Ishikawa (cell line): ENCODE results near the gene CEACAM8.

Experiments used
- CEBPB ChIP-seq: IDR thresholded peaks from 2 replicates; pipeline ENCODE4 v1.6.1; 2012
- CREB1 ChIP-seq: IDR thresholded peaks from 2 replicates; pipeline ENCODE4 v1.6.1; 2012; ENCODE audit warnings: low read depth
- EGR1 ChIP-seq: IDR thresholded peaks from 2 replicates; pipeline ENCODE4 v1.6.1; 2012
- EP300 ChIP-seq: IDR thresholded peaks from 2 replicates; pipeline ENCODE4 v1.6.1; 2012; ENCODE audit warnings: borderline replicate concordance
- FOXM1 ChIP-seq: IDR thresholded peaks from 2 replicates; pipeline ENCODE4 v1.6.1; 2012; ENCODE audit warnings: low read depth, borderline replicate concordance
- NFIC ChIP-seq: IDR thresholded peaks from 2 replicates; pipeline ENCODE4 v1.6.1; 2012
- RAD21 ChIP-seq: IDR thresholded peaks from 2 replicates; pipeline ENCODE4 v1.6.1; 2012; ENCODE audit warnings: low read depth
- TAF1 ChIP-seq: IDR thresholded peaks from 2 replicates; pipeline ENCODE4 v1.6.1; 2012; ENCODE audit warnings: low read depth, mild to moderate bottlenecking
- TCF12 ChIP-seq: IDR thresholded peaks from 2 replicates; pipeline ENCODE4 v1.6.1; 2012; ENCODE audit warnings: low read depth
- TEAD4 ChIP-seq: IDR thresholded peaks from 2 replicates; pipeline ENCODE4 v1.6.1; 2012
- YY1 ChIP-seq: IDR thresholded peaks from 2 replicates; pipeline ENCODE4 v1.6.1; 2012; ENCODE audit warnings: low read depth
- ZBTB7A ChIP-seq: IDR thresholded peaks from 2 replicates; pipeline ENCODE4 v1.6.1; 2012; ENCODE audit warnings: low read depth
- TF ChIP-seq, protein P1 (sequence below): IDR thresholded peaks from 2 replicates; pipeline ENCODE4 v1.6.1; 2012
- TF ChIP-seq, protein P2 (sequence below): IDR thresholded peaks from 2 replicates; pipeline ENCODE4 v1.6.1; 2012; ENCODE audit warnings: low read depth, mild to moderate bottlenecking
- TF ChIP-seq, protein P3 (sequence below): IDR thresholded peaks from 2 replicates; pipeline ENCODE4 v1.6.1; 2012

The CEACAM8 gene

DNA sequence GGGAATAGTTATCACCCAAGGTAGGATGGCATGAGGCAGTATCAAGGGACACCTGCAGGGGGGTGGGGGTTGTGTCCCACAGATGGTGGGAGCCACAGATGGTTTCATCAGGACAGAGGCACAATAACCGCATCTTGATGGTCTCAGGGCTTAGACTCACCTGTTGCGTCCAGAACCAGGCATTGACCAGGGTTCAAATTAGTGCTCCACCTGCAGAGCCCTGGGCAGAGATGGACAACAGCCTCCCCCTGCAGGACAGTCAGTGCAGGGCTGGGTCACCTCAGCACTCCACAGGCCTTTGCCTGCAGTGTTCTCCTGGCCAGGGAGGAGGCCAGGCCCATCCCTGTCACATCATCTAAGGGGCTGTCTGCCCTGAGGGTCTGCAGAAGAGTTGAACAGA lies 51.9 kb downstream of the CEACAM8 start:
- TF ChIP-seq TAF1 (no peak), EGR1 (no peak), TEAD4 (no peak), YY1 (no peak), NFIC (no peak), CEBPB (no peak), CREB1 (no peak), ZBTB7A (no peak), EP300 (no peak)
- TF ChIP-seq, protein P1, sequence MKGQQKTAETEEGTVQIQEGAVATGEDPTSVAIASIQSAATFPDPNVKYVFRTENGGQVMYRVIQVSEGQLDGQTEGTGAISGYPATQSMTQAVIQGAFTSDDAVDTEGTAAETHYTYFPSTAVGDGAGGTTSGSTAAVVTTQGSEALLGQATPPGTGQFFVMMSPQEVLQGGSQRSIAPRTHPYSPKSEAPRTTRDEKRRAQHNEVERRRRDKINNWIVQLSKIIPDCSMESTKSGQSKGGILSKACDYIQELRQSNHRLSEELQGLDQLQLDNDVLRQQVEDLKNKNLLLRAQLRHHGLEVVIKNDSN = no peak

DNA sequence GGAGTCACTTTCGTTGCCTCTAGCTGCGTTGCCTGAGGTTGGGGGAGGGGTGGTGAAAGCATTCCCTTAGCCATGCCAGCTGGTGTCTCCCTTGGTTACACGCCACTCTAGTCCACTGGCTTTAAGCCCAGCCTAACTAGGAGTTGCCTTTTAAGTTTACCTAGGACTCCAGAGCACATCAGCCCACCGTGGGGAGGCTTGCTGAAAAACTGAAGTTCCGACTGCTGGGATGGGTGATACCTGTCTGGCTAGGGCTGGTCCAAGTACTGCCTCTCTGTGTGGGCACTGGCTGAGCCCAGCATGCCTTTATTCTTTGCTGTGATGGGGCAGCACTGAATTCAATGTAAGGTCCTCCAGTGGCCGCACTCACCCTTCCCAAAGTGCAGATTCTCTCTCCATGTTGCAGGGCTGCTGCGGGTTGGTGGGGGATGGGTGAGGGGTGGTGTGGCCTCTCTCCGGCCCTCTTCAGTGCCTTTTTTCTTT lies 54.6 kb downstream of the CEACAM8 start:
- no peak for TF ChIP-seq NFIC
- no peak for TF ChIP-seq EP300
- TF ChIP-seq, protein P2, sequence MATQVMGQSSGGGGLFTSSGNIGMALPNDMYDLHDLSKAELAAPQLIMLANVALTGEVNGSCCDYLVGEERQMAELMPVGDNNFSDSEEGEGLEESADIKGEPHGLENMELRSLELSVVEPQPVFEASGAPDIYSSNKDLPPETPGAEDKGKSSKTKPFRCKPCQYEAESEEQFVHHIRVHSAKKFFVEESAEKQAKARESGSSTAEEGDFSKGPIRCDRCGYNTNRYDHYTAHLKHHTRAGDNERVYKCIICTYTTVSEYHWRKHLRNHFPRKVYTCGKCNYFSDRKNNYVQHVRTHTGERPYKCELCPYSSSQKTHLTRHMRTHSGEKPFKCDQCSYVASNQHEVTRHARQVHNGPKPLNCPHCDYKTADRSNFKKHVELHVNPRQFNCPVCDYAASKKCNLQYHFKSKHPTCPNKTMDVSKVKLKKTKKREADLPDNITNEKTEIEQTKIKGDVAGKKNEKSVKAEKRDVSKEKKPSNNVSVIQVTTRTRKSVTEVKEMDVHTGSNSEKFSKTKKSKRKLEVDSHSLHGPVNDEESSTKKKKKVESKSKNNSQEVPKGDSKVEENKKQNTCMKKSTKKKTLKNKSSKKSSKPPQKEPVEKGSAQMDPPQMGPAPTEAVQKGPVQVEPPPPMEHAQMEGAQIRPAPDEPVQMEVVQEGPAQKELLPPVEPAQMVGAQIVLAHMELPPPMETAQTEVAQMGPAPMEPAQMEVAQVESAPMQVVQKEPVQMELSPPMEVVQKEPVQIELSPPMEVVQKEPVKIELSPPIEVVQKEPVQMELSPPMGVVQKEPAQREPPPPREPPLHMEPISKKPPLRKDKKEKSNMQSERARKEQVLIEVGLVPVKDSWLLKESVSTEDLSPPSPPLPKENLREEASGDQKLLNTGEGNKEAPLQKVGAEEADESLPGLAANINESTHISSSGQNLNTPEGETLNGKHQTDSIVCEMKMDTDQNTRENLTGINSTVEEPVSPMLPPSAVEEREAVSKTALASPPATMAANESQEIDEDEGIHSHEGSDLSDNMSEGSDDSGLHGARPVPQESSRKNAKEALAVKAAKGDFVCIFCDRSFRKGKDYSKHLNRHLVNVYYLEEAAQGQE = no peak
- no peak for TF ChIP-seq FOXM1
- TF ChIP-seq, protein P3, sequence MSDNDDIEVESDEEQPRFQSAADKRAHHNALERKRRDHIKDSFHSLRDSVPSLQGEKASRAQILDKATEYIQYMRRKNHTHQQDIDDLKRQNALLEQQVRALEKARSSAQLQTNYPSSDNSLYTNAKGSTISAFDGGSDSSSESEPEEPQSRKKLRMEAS = no peak
- no peak for TF ChIP-seq TAF1
- no peak for TF ChIP-seq TEAD4
- TF ChIP-seq CREB1 = no peak
- TF ChIP-seq, protein P1 = no peak
- TF ChIP-seq CEBPB = no peak

DNA sequence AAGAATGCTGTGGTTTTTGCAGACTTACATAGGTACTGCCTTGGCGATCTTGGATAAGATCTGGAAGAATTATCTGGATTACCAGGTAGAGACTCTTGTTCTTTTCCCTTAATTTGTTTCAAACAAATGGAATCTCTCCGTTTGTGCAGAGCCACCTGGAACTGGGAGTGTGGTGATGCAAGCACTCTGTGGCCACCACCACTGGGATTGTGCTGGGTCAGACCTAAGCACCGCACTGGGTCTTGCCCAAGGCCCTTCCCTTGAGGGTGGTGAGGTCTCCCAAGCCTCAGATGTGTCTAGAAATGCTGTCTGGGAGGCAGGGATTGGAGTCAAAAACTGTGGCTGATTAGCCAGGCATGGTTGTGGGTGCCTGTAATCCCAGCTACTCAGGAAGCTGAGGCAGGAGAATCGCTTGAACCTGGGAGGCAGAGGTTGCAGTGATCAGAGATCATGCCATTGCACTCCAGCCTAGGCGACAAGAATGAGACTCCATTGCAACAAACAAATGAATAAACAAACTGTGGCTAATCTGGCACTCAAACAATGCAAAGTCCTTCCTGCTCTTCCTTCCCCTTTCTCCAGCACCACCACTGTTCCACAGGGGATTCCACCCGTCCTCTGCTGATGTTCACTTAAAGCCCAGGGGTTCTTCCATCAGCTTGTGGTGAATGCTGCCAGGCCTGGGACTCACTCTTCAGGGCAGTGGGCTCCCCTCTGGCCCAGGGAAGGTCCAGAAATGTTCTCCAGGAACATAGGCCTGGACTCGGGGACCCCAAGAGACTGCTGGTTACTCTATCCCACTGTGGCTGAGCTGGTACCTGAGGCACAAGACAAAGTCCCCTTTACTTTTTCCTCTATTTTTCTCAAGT lies 55.6 kb downstream of the CEACAM8 start:
- TF ChIP-seq TCF12 (no peak), FOXM1 (no peak), TAF1 (no peak), TEAD4 (no peak)
- TF ChIP-seq, protein P3 = no peak

DNA sequence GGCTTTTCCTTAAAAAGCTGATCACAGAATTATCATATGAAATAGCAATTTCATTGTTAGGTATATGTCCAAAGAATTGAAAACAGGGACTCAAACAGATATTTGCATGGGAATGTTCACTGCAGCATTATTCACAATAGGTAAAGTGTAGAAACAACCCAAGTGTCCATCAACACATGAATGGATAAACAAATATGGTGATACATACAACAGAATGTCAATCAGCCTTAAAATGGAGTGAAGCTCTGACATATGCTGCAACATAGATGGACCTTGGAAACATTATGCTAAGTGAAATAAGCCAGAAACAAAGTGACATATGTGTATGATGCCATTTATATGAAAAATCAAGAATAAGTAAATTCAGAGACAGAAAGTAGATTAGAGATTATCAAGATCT lies 60.3 kb downstream of the CEACAM8 start:
- no peak for TF ChIP-seq YY1
- TF ChIP-seq EGR1 = no peak
- TF ChIP-seq, protein P1 = no peak

DNA sequence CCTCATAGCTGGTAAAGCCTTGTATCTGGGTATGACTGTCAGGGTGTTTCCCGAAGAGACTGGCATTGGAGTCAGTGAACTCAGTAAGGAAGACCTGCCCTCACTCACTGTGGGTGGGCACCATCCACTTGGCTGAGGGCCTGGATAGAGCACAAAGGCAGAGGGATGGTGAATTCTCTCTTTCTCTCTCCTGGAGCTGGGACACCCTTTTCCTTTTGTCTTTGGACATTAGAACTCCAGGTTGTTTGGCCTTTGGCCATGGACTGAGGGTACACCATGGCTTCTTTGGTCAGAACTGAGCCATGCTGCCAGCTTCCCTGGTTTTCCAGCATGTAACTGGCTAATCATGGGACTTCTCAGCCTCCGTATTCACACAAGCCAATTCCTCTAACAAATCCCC lies 61.8 kb downstream of the CEACAM8 start:
- TF ChIP-seq EGR1 = no peak
- TF ChIP-seq, protein P2 = no peak
- TF ChIP-seq TEAD4 = no peak
- no peak for TF ChIP-seq EP300
- no peak for TF ChIP-seq CEBPB
- TF ChIP-seq, protein P1 = no peak
- no peak for TF ChIP-seq ZBTB7A
- TF ChIP-seq TAF1 = no peak
- no peak for TF ChIP-seq TCF12
- TF ChIP-seq YY1 = no peak
- TF ChIP-seq NFIC = no peak

DNA sequence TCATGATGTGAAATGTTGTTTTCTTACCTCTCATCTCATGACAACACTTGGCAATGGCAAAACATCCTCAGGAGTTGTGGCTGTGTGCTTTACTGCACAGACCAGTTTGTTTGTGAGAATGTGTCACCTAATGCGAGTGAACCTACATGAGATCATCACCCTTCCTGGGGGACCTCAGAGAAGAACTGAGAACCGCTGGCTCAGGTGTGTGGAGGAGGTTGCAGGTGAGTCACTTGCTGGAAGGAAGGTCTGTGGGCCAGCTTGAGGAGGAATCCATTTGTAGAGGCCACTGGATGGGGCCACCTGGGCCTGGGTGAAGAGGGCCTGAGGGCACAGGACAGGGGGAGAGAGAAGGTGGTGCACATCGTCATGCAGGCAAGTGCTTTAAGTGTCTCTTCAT lies 63.4 kb downstream of the CEACAM8 start:
- TF ChIP-seq ZBTB7A = no peak
- TF ChIP-seq CREB1 = no peak
- no peak for TF ChIP-seq CEBPB
- TF ChIP-seq TAF1 = no peak
- TF ChIP-seq FOXM1 = no peak
- TF ChIP-seq, protein P3 = no peak
- TF ChIP-seq YY1 = no peak
- no peak for TF ChIP-seq TEAD4
- no peak for TF ChIP-seq RAD21
- TF ChIP-seq, protein P2 = no peak
- no peak for TF ChIP-seq EGR1
- TF ChIP-seq, protein P1 = no peak
- TF ChIP-seq TCF12 = no peak
- no peak for TF ChIP-seq EP300
- no peak for TF ChIP-seq NFIC
